NB4 (cell line): ENCODE results near the gene CUL1.

Source experiments
- DNase-seq: peaks from one replicate; pipeline ENCODE4 v3.0.0; 2010; ENCODE audit warnings: low read depth
- H3K4me3 ChIP-seq: one replicate; pipeline ENCODE4 v1.5.1; 2011; ENCODE audit warnings: mild to moderate bottlenecking, low read depth, low read length, moderate library complexity
- MYC ChIP-seq: IDR thresholded peaks from 2 replicates; pipeline ENCODE4 v1.6.1; 2011; ENCODE audit warnings: low read depth, low read length
- POLR2A ChIP-seq: IDR thresholded peaks from 2 replicates; pipeline ENCODE4 v1.6.1; 2011; ENCODE audit warnings: mild to moderate bottlenecking; ENCODE audit not compliant: insufficient read length; ENCODE audit errors: extremely low read depth
- TF ChIP-seq, protein P1 (sequence below): IDR thresholded peaks from one replicate; pipeline ENCODE4 v1.5.1; 2012; ENCODE audit warnings: low read depth, low read length
- TF ChIP-seq, protein P2 (sequence below): IDR thresholded peaks from 2 replicates; pipeline ENCODE4 v1.6.1; 2011; ENCODE audit warnings: low read depth, low read length

CUL1 gene

DNA sequence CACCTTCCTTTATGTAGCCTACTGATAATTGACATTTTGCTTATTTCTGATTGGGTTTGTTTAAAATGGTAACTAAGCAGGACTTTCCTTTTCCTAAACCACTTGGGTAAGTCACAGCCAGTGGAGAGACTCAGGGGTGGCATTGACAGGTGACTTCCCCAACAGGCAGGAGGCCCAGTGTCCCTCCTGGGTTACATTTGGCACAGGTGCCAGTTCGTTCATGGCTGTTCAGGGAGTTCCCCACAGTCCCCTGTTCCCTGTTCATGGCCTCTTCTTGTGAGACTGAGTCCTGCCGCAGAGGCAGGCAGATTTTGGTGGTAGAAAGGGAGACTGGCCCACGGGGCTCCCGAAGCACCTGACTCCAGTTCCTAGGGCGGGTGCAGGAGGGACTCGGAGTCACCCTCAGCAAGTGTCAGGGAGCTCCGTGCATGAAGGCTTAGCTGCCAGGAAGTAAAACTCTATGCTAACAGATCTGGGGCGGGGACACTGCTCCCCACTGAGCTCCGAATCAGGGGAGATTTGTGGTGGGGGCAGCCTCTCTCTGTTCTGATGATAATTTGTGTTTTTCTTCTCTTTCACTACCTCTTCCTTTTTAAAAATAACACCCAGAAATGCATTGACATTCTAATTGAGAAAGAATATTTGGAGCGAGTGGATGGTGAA, 101.3 kb downstream of the CUL1 start:
- TF ChIP-seq, protein P1, sequence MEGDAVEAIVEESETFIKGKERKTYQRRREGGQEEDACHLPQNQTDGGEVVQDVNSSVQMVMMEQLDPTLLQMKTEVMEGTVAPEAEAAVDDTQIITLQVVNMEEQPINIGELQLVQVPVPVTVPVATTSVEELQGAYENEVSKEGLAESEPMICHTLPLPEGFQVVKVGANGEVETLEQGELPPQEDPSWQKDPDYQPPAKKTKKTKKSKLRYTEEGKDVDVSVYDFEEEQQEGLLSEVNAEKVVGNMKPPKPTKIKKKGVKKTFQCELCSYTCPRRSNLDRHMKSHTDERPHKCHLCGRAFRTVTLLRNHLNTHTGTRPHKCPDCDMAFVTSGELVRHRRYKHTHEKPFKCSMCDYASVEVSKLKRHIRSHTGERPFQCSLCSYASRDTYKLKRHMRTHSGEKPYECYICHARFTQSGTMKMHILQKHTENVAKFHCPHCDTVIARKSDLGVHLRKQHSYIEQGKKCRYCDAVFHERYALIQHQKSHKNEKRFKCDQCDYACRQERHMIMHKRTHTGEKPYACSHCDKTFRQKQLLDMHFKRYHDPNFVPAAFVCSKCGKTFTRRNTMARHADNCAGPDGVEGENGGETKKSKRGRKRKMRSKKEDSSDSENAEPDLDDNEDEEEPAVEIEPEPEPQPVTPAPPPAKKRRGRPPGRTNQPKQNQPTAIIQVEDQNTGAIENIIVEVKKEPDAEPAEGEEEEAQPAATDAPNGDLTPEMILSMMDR: no peak
- TF ChIP-seq POLR2A (no peak), MYC (no peak)
- TF ChIP-seq, protein P2, sequence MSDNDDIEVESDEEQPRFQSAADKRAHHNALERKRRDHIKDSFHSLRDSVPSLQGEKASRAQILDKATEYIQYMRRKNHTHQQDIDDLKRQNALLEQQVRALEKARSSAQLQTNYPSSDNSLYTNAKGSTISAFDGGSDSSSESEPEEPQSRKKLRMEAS: no peak
- H3K4me3 ChIP-seq: no peak overlapping the region
- DNase-seq: no peak

DNA sequence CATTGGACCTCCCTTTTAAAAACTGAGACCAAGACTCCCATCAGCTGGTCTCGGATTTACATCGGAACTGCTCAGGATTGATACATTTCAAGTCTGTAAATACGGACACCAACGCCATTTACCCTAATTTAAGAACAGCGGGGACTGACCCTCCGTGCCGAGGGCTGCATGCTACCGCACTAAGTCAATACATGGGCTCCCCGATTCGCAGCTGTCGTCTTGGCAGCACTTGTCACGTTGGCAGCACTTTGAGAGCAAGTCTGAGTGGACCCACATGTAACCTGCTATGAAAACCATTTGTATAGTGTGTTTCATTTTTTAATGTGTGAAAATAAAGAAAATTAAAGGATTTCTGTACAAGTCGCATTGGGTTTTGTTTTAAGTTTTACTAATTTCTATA, 102.0 kb downstream of the CUL1 start:
- H3K4me3 ChIP-seq: no peak overlapping the region
- TF ChIP-seq POLR2A: no peak
- TF ChIP-seq, protein P2: no peak
- TF ChIP-seq, protein P1: no peak
- no peak for TF ChIP-seq MYC
- no peak for DNase-seq

DNA sequence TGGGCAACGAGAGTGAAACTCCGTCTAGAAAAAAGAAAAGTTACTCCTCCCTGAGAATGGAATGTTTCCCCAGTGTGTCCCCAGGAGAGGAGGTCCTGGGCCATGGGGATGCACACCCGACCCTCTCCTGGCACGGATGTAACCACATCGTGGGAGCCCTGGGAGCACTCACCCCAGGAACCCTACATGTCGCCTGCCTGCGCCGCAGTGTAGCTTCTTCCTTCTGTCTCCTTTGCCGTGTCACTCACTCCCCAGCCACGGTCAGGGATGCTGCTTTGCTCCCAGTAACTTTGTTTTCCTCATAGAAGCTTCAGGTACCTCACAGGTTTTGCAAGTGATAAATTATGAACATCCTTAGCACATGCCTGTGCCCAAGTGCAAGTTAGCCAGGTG, 103.4 kb downstream of the CUL1 start:
- no peak overlapping the region for H3K4me3 ChIP-seq
- TF ChIP-seq POLR2A: no peak
- TF ChIP-seq, protein P2: no peak
- TF ChIP-seq, protein P1: no peak
- no peak for TF ChIP-seq MYC
- no peak for DNase-seq

DNA sequence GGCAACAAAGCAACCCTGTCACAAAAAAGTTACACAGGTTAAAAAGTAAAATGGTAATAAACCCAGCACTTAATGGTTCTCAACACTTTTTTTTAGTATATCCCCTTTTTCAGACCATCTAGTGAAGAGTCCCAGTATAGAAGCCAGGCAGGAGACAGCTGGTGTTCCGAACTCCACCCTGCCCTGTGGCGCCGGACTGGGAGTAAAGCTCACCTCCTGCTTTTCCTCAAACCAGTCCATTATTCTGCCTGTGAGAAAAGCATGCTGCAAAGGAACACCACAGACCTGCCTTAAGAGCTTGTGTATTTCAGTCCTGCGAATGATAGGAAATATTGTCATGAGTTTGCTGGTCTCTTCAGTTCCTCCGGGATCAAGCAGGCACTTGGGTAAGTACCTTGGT, 104.4 kb downstream of the CUL1 start:
- TF ChIP-seq, protein P2: no peak
- TF ChIP-seq POLR2A (no peak), MYC (no peak)
- TF ChIP-seq, protein P1: no peak
- no peak for DNase-seq
- no peak overlapping the region for H3K4me3 ChIP-seq

DNA sequence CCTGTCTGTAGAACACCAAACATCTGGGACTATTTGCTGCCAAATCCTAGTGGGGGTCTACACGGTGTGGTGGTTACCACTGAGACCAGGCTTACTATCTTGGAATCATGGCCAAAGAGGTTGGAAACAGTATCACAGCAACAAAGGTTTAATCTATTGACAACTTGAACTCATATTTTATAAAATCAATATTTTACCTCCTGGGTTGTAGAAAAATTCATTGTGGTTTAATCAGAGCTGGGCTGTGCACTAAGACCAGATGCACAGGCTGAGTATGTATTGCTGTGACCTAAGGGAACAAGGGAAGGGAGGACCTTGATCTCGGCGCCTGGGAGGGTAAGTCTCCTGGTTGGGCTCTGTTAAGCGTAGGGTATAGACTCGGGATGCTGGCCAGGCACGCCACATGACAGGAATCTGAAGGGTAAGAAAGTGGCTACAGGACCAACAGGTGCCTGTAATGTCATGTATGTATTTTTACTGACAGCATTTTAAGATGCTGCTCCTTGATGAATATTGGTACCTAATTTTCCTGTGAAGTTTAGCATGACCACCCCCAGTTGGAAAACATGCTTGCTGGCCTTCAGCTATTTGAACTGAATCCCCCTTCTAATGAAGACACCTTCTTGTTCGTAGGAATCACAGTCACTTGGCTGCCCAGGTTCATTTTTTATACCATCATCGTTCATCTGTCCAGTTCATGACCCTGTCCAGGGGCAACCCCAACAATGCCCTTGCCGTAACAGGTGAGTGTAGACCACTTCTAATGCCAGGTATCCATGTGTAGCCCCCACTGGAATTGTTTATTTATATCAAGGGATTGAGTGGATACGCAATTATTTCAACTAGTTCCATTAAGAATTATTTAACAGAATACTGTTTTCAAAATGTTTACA, 105.9 kb downstream of the CUL1 start:
- no peak overlapping the region for H3K4me3 ChIP-seq
- no peak for DNase-seq
- TF ChIP-seq, protein P2: no peak

DNA sequence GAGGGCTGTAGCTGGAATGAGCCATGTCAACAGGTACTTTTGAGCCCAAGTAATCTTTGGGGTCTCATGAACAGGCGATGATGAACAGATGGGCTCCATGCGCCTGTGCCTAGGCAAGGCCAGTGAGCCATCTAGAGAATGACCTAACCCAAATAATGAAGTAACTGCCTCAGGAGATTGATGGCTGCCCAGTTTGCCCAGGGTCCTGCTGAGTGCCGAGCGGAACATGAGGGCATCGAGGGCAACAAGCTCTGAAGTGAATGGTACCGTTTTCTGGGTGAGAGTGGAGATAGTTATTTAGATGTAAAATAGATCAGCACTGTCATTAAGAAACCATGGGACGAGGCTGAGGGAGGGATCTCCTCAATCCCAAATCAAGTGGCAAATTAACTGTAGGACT, 107.5 kb downstream of the CUL1 start:
- no peak for DNase-seq
- TF ChIP-seq, protein P1: no peak
- TF ChIP-seq MYC (no peak), POLR2A (no peak)
- TF ChIP-seq, protein P2: no peak
- H3K4me3 ChIP-seq: no peak overlapping the region
